Lower leg skin (tissue), 3 donors: ENCODE measurements around the gene EGFL6.
"Not testable (repeated sequence)": the region's sequence is repeated elsewhere in the genome, so short reads cannot be mapped to it uniquely, and the experiment has no call there.

Source experiments
- CTCF ChIP-seq, 3 donors: fragments of 450-650 bp; IDR thresholded peaks; one replicate each; pipeline ENCODE4 v1.5.1; 2016; ENCODE audit warnings: antibody characterized with exemption in 3 of 3, mild to moderate bottlenecking in 3 of 3, moderate library complexity in 2 of 3
- POLR2A ChIP-seq, 2 donors: fragments of 450-650 bp; IDR thresholded peaks; one replicate each; pipeline ENCODE4 v1.6.1; 2016 to 2017; ENCODE audit warnings: antibody characterized with exemption in 2 of 2, mild to moderate bottlenecking in 1 of 2, moderate library complexity in 1 of 2

- not testable (repeated sequence) for TF ChIP-seq POLR2A, CTCF (IDR thresholded peaks at IDR 0.05)
Observed at GRCh38 chrX:13648336-13648735, 78.9 kb downstream of the EGFL6 start.
